Loucy (cell line): Measurements from ENCODE around the gene XXYLT1.

Experiments used
- H2AFZ ChIP-seq: fragments of 200-600 bp; sonication (generic); 2 replicates; pipeline ENCODE4 v1.6.0; 2016; ENCODE audit warnings: antibody characterized with exemption, mild to moderate bottlenecking, low read length, moderate library complexity
- H3F3A ChIP-seq: fragments of 200-600 bp; 2 replicates; pipeline ENCODE4 v1.6.0; 2016; ENCODE audit warnings: antibody characterized with exemption, low read depth, mild to moderate bottlenecking
- H3K27me3 ChIP-seq: fragments of 200-600 bp; sonication (generic); 2 replicates; pipeline ENCODE4 v1.6.1; 2014; ENCODE audit warnings: low read length, mild to moderate bottlenecking; ENCODE audit not compliant: insufficient read depth, poor library complexity, severe bottlenecking
- H3K36me3 ChIP-seq: fragments of 200-600 bp; sonication (generic); 2 replicates; pipeline ENCODE4 v1.6.1; 2016; ENCODE audit warnings: low read length; ENCODE audit not compliant: insufficient read depth
- H3K4me1 ChIP-seq: fragments of 200-600 bp; sonication (generic); 2 replicates; pipeline ENCODE4 v1.5.1; 2014; ENCODE audit warnings: low read length, mild to moderate bottlenecking; ENCODE audit not compliant: insufficient read depth, poor library complexity, severe bottlenecking
- H3K4me2 ChIP-seq: fragments of 200-600 bp; sonication (generic); 2 replicates; pipeline ENCODE4 v1.6.0; 2014; ENCODE audit warnings: antibody characterized with exemption, low read length, low read depth, mild to moderate bottlenecking; ENCODE audit not compliant: poor library complexity, severe bottlenecking
- H3K4me3 ChIP-seq: fragments of 200-600 bp; sonication (generic); 2 replicates; pipeline ENCODE4 v1.5.1; 2014; ENCODE audit warnings: low read length, mild to moderate bottlenecking, mixed read lengths; ENCODE audit not compliant: poor library complexity, severe bottlenecking
- H3K79me2 ChIP-seq: fragments of 200-600 bp; sonication (generic); 2 replicates; pipeline ENCODE4 v1.6.1; 2014; ENCODE audit warnings: low read length; ENCODE audit not compliant: insufficient read depth
- H3K9ac ChIP-seq: fragments of 200-600 bp; sonication (generic); 2 replicates; pipeline ENCODE4 v1.6.0; 2014; ENCODE audit warnings: mild to moderate bottlenecking, low read depth, low read length, moderate library complexity; ENCODE audit not compliant: poor library complexity, severe bottlenecking
- H3K9me2 ChIP-seq: fragments of 200-600 bp; sonication (generic); replicated peaks from 2 replicates; pipeline ENCODE4 v1.6.1; 2016; ENCODE audit warnings: low read depth, low read length, mixed read lengths
- H3K9me3 ChIP-seq: fragments of 200-600 bp; sonication (generic); 2 replicates; pipeline ENCODE4 v1.6.1; 2014; ENCODE audit warnings: mild to moderate bottlenecking, antibody characterized with exemption, low read length, low read depth; ENCODE audit not compliant: insufficient read depth
- H4K20me1 ChIP-seq: fragments of 200-600 bp; sonication (generic); 2 replicates; pipeline ENCODE4 v1.6.0; 2014; ENCODE audit warnings: antibody characterized with exemption, low read length, mild to moderate bottlenecking; ENCODE audit not compliant: insufficient read depth, poor library complexity, severe bottlenecking
- CTCF ChIP-seq: fragments of 200-600 bp; sonication (generic); conservative IDR thresholded peaks from 2 replicates; pipeline ENCODE4 v1.5.1; 2014; ENCODE audit warnings: mild to moderate bottlenecking, antibody characterized with exemption, low read length
- EZH2phosphoT487 ChIP-seq: fragments of 200-600 bp; IDR thresholded peaks from 2 replicates; pipeline ENCODE4 v1.6.1; 2018; ENCODE audit warnings: antibody characterized with exemption, mild to moderate bottlenecking, moderate library complexity, borderline replicate concordance

XXYLT1 gene

DNA sequence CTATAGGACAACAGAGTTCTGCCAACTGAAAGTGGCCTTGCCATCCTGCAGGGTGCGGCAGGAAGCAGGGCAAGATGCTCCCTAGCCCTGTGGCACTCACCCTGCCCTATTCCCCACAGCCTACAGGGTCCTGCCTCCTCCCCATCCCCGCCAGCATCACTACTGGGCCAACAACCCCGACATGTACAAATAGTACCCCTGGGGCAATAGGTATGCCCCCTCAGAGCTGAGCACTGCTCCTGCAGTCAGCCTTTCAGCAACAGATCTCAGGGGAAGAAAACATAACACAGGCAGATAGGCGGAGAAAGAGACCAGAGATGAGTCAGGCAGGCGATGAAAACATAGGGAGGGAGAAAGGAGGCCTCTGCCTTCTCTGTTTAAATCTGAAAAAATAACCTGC, 74.7 kb downstream of the XXYLT1 start:
- peaks cover 6% of the 10 kb centered on the region for H3K36me3 ChIP-seq
- H2AFZ ChIP-seq: no peak overlapping the region
- no peaks in the 10 kb centered on the region for H3F3A ChIP-seq
- peaks cover 15% of the 10 kb centered on the region; the same call in 1 of the 2 replicates for H3K79me2 ChIP-seq
- peaks cover 14% of the 10 kb centered on the region for H3K9me3 ChIP-seq
- no peak for TF ChIP-seq EZH2phosphoT487
- no peak for TF ChIP-seq CTCF
- H3K4me1 ChIP-seq: peaks cover 7% of the 10 kb centered on the region
- peaks cover 45% of the 10 kb centered on the region for H3K27me3 ChIP-seq
- no peak overlapping the region for H3K9ac ChIP-seq
- peaks cover 52% of the 10 kb centered on the region for H4K20me1 ChIP-seq
- H3K4me2 ChIP-seq: no peak overlapping the region
- no peak overlapping the region for H3K4me3 ChIP-seq
- no peaks in the 10 kb centered on the region for H3K9me2 ChIP-seq

GRCh38 chr3:195195321-195196209, 75.4 kb downstream of the XXYLT1 start:
- TF ChIP-seq CTCF: no peak
- TF ChIP-seq EZH2phosphoT487: no peak
- peaks cover 7% of the 10 kb centered on the region for H3K4me1 ChIP-seq
- peaks cover 52% of the 10 kb centered on the region for H4K20me1 ChIP-seq
- H3K4me3 ChIP-seq: no peak overlapping the region
- peaks cover 50% of the 10 kb centered on the region for H3K27me3 ChIP-seq
- peaks cover 21% of the 10 kb centered on the region for H3K9me3 ChIP-seq
- H3F3A ChIP-seq: no peaks in the 10 kb centered on the region
- peaks cover 6% of the 10 kb centered on the region for H3K36me3 ChIP-seq
- peak overlapping the region; percentile 10 for H3K4me2 ChIP-seq
- H3K9me2 ChIP-seq: no peaks in the 10 kb centered on the region
- peaks cover 18% of the 10 kb centered on the region; the same call in 1 of the 2 replicates for H3K79me2 ChIP-seq
- H3K9ac ChIP-seq: no peak overlapping the region
- no peak overlapping the region for H2AFZ ChIP-seq

GRCh38 chr3:195194559-195195206, 76.3 kb downstream of the XXYLT1 start:
- H3K4me1 ChIP-seq: peaks cover 7% of the 10 kb centered on the region
- TF ChIP-seq CTCF (no peak), EZH2phosphoT487 (peak; percentile 87)

More at GRCh38 chr3:195194559-195195206, 76.3 kb downstream of the XXYLT1 start:
- Histone ChIP-seq H3F3A (no peaks in the 10 kb centered on the region), H3K4me2 (peak overlapping the region; percentile 10), H3K36me3 (peaks cover 4% of the 10 kb centered on the region), H3K27me3 (peaks cover 50% of the 10 kb centered on the region), H3K9me3 (peaks cover 21% of the 10 kb centered on the region), H3K79me2 (peaks cover 18% of the 10 kb centered on the region; the same call in 1 of the 2 replicates), H2AFZ (no peak overlapping the region), H3K4me3 (no peak overlapping the region), H4K20me1 (peaks cover 52% of the 10 kb centered on the region), H3K9ac (no peak overlapping the region), H3K9me2 (no peaks in the 10 kb centered on the region)
